ENCODE measurements around the gene PLSCR3.

The PLSCR3 gene

DNA sequence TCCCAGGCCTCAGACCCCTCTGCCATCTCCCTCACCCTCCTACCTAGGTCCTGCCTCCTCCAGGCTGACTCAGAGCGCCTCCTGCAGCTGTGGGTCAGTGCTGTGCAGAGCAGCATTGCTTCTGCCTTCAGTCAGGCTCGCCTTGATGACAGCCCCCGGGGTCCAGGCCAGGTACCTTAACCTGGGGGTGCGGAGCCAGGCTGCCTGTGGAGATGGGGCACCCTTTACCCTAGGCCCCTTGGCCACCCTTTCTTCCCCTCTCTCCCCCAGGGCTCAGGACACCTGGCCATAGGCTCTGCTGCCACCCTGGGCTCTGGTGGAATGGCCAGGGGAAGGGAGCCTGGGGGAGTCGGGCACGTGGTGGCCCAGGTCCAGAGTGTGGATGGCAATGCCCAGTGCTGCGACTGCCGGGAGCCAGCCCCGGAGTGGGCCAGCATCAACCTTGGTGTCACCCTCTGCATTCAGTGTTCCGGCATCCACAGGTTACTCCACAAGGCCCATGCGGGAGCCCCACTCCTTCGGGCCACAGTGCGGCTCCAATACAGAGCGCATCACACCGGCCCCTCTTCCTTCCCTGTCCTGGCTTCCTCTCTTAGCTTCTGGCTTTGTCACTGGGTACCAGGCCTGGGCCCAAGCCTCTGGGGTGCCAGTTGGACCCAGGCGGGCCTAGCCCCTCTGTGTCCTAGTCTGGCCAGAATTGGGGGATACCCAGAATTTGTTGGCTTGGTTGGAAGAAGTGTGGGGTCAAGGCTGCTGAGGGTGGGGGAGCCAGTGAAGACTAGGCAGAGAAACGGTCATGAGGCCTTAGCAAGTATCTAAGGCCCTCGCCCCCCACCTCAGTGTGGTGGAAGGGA is 47.3 kb downstream of the PLSCR3 start:
- DNase-seq, result no peak

DNA sequence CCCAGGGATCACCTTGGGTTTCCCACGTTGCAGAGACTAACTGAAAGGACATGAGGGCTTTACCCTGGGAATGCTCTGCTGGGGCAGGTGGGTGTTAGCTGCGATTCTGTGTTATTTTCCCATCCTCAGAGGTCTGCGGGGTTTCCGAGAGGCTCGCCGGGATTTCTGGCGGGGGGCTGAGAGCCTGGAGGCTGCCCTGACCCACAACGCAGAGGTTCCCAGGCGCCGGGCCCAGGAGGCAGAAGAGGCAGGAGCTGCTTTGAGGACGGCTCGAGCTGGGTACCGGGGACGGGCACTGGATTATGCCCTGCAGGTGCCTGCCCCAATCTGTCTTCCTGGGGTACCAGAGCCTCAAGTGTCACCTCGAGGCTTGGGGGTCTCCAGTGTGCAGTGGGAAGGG is 51.1 kb downstream of the PLSCR3 start:
- no peak for DNase-seq

DNA sequence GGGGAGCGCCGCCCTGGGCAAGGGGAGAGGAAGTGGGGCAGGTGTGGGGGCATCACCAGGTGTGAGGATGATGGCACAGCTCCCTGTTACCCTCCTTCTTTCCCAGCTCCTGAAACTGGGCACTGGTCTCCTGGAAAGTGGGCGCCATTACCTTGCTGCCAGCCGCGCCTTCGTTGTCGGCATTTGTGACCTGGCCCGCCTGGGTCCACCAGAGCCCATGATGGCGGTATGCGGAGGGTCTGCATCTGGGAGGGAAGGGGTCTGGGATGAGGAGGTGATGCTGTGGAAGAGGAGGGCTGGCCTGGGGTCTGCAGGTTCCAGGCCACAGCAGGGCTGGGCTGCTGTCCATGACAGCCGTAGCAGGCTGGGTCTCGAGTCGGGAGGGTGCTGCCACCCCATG is 52.5 kb downstream of the PLSCR3 start:
- DNase-seq, result no peak

DNA sequence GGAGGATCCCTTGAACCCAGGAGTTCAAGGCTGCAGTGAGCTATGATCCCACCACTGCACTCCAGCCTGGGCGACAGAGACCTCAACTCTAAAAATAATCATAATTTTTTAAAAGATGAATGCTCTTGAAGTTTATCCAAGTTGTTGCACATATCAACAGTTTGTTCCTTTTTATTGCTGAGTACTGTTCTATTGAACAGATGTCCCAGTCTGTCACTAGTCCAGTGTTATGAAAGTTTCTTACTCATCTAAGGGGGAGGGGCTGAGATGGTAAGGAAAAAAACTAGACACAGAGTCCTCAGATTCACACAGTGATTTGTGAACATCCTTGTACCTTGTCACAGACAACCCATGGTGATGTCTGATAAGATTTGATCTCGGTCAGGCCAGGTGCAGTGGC is 54.1 kb downstream of the PLSCR3 start:
- no peak for DNase-seq

Data from NCI-H1092 treated with DMSO at 0.1 percent for 48 hours (cell line).